Mesenchymal stem cell (in vitro differentiated cells and primary cell): ENCODE results near the gene ZNF469.

ENCODE experiments used
- DNase-seq: peaks from one replicate; pipeline ENCODE4 v3.0.0-alpha.2; 2013
- H2AFZ ChIP-seq: one replicate; pipeline ENCODE4 v1.6.1; 2013; ENCODE audit warnings: low read depth, mild to moderate bottlenecking, control low read depth, inconsistent platforms, low read length, moderate library complexity
- H2AK5ac ChIP-seq: 2 replicates; pipeline ENCODE4 v1.6.1; 2013; ENCODE audit warnings: low read length, moderate library complexity, mild to moderate bottlenecking, inconsistent platforms; ENCODE audit not compliant: severe bottlenecking
- H2BK120ac ChIP-seq: one replicate; pipeline ENCODE4 v1.6.1; 2013; ENCODE audit warnings: low read depth, mild to moderate bottlenecking, inconsistent platforms, low read length, moderate library complexity
- H2BK12ac ChIP-seq, 2 experiments: one replicate each; pipeline ENCODE4 v1.6.1; 2013; ENCODE audit warnings: inconsistent platforms in 2 of 2, low read length in 2 of 2, mild to moderate bottlenecking in 2 of 2, moderate library complexity in 2 of 2, control low read depth in 1 of 2
- H2BK15ac ChIP-seq: one replicate; pipeline ENCODE4 v1.6.1; 2013; ENCODE audit warnings: mild to moderate bottlenecking, low read depth, inconsistent platforms; ENCODE audit not compliant: poor library complexity, severe bottlenecking
- H2BK5ac ChIP-seq: 2 replicates; pipeline ENCODE4 v1.6.1; 2013; ENCODE audit warnings: low read depth, mild to moderate bottlenecking, low read length, control low read depth, inconsistent platforms; ENCODE audit not compliant: poor library complexity, severe bottlenecking
- H3K14ac ChIP-seq, 2 experiments: one replicate each; pipeline ENCODE4 v1.6.1; 2013; ENCODE audit warnings: inconsistent platforms in 2 of 2, low read length in 2 of 2, control low read depth in 1 of 2, mild to moderate bottlenecking in 1 of 2, moderate library complexity in 1 of 2
- H3K18ac ChIP-seq, 2 experiments: one replicate each; pipeline ENCODE4 v1.6.1; 2013; ENCODE audit warnings: inconsistent platforms in 2 of 2, low read length in 2 of 2, control low read depth in 1 of 2, low read depth in 1 of 2, mild to moderate bottlenecking in 1 of 2
- H3K23ac ChIP-seq, 2 experiments: one replicate each; pipeline ENCODE4 v1.6.1; 2013; ENCODE audit warnings: inconsistent platforms in 2 of 2, low read length in 2 of 2, mild to moderate bottlenecking in 2 of 2, moderate library complexity in 2 of 2, control low read depth in 1 of 2
- H3K27ac ChIP-seq: 2 replicates; pipeline ENCODE4 v1.5.1; 2013; ENCODE audit warnings: mild to moderate bottlenecking, moderate library complexity, low read length, control low read depth, inconsistent platforms; ENCODE audit not compliant: poor library complexity, severe bottlenecking
- H3K27me3 ChIP-seq, 2 experiments: 2 replicates each; pipeline versions ENCODE4 v1.6.1 to v1.7.0; 2013; ENCODE audit warnings: low read length in 2 of 2, mild to moderate bottlenecking in 2 of 2, moderate library complexity in 2 of 2, control low read depth in 1 of 2, inconsistent platforms in 1 of 2; ENCODE audit not compliant: control insufficient read depth in 1 of 2, insufficient read depth in 1 of 2
- H3K36me3 ChIP-seq, 2 experiments: 2 replicates each; pipeline versions ENCODE4 v1.6.1 to v1.7.0; 2013; ENCODE audit warnings: low read length in 2 of 2, control low read depth in 1 of 2, inconsistent platforms in 1 of 2, low read depth in 1 of 2, mild to moderate bottlenecking in 1 of 2; ENCODE audit not compliant: insufficient read depth in 2 of 2, control insufficient read depth in 1 of 2
- H3K4ac ChIP-seq, 2 experiments: one replicate each; pipeline ENCODE4 v1.6.1; 2013; ENCODE audit warnings: inconsistent platforms in 2 of 2, low read length in 2 of 2, mild to moderate bottlenecking in 2 of 2, moderate library complexity in 2 of 2, control low read depth in 1 of 2, low read depth in 1 of 2
- H3K4me1 ChIP-seq: 2 replicates; pipeline ENCODE4 v1.6.1; 2013; ENCODE audit warnings: low read depth, low read length, control low read depth; ENCODE audit not compliant: control insufficient read depth, insufficient read depth
- H3K4me2 ChIP-seq: 2 replicates; pipeline ENCODE4 v1.6.1; 2013; ENCODE audit warnings: low read length, mild to moderate bottlenecking, inconsistent platforms; ENCODE audit not compliant: poor library complexity, severe bottlenecking
- H3K4me3 ChIP-seq, 2 experiments: 2 replicates each; pipeline versions ENCODE4 v1.5.1 to v1.7.0; 2013; ENCODE audit warnings: low read length in 2 of 2, mild to moderate bottlenecking in 2 of 2, control low read depth in 1 of 2, low read depth in 1 of 2; ENCODE audit not compliant: insufficient read depth in 1 of 2
- H3K79me1 ChIP-seq: replicated peaks from 2 replicates; pipeline ENCODE4 v1.6.1; 2013; ENCODE audit warnings: mild to moderate bottlenecking, control low read depth, low read length, inconsistent platforms; ENCODE audit not compliant: poor library complexity, severe bottlenecking
- H3K9ac ChIP-seq: 2 replicates; pipeline ENCODE4 v1.7.0; 2013; ENCODE audit warnings: mild to moderate bottlenecking, low read length, moderate library complexity
- H3K9me3 ChIP-seq: 2 replicates; pipeline ENCODE4 v1.7.0; 2013; ENCODE audit warnings: mild to moderate bottlenecking, low read length; ENCODE audit not compliant: control insufficient read depth
- H4K8ac ChIP-seq: one replicate; pipeline ENCODE4 v1.6.1; 2013; ENCODE audit warnings: inconsistent platforms, mild to moderate bottlenecking, low read length, moderate library complexity
- H4K91ac ChIP-seq: one replicate; pipeline ENCODE4 v1.6.1; 2013; ENCODE audit warnings: mild to moderate bottlenecking, low read length, inconsistent platforms
- WGBS: methylation state at CpG from one replicate; pipeline ENCODE4 v1.1.7; 2013; ENCODE audit warnings: mixed read lengths; 5-methylcytosine and 5-hydroxymethylcytosine counted together

ZNF469 gene

GRCh38 chr16:88367560-88367959 lies 15.2 kb upstream of the ZNF469 start:
- H3K23ac ChIP-seq: no peak overlapping the region
- no peaks in the 10 kb centered on the region for H3K4me1 ChIP-seq
- no peak overlapping the region for H2AK5ac ChIP-seq
- no peak overlapping the region for H2BK120ac ChIP-seq
- H2BK15ac ChIP-seq: no peak overlapping the region
- H3K27me3 ChIP-seq: peaks cover 4 to 8% of the 10 kb centered on the region in 2 experiments
- H3K9ac ChIP-seq: no peak overlapping the region
- no peak overlapping the region for H3K4ac ChIP-seq
- H2AFZ ChIP-seq: no peak overlapping the region
- H3K4me3 ChIP-seq: no peak overlapping the region
- H3K18ac ChIP-seq: no peak overlapping the region
- no peak overlapping the region for H2BK12ac ChIP-seq
- H3K79me1 ChIP-seq: no peaks in the 10 kb centered on the region
- H4K8ac ChIP-seq: no peak overlapping the region
- H2BK5ac ChIP-seq: no peak overlapping the region
- 87% methylated on average over 11 of the region's 11 CpGs for WGBS
- H3K14ac ChIP-seq: no peak overlapping the region
- no peak overlapping the region for H4K91ac ChIP-seq
- H3K36me3 ChIP-seq: no peaks in the 10 kb centered on the region
- peaks cover 6% of the 10 kb centered on the region for H3K9me3 ChIP-seq
- no peak overlapping the region for H3K4me2 ChIP-seq
- DNase-seq: no peak
- no peak overlapping the region for H3K27ac ChIP-seq

- Histone ChIP-seq H3K27me3 (peaks cover 4 to 6% of the 10 kb centered on the region in 2 experiments), H2BK5ac (no peak overlapping the region), H3K4me1 (no peaks in the 10 kb centered on the region), H2BK12ac (no peak overlapping the region), H4K8ac (no peak overlapping the region), H3K23ac (no peak overlapping the region), H3K18ac (no peak overlapping the region), H2AFZ (no peak overlapping the region), H3K9ac (no peak overlapping the region), H3K4ac (no peak overlapping the region), H2AK5ac (no peak overlapping the region), H3K79me1 (no peaks in the 10 kb centered on the region), H3K36me3 (no peaks in the 10 kb centered on the region), H2BK120ac (no peak overlapping the region), H3K9me3 (peaks cover 1% of the 10 kb centered on the region), H3K14ac (no peak overlapping the region), H4K91ac (no peak overlapping the region), H3K27ac (no peak overlapping the region), H2BK15ac (no peak overlapping the region), H3K4me2 (no peak overlapping the region), H3K4me3 (no peak overlapping the region)
- no peak for DNase-seq
- 96% methylated on average over 13 of the region's 13 CpGs for WGBS
These were observed 14.7 kb upstream of the ZNF469 start for GRCh38 chr16:88368036-88368435.

- Histone ChIP-seq H3K4ac (no peak overlapping the region), H3K9ac (no peak overlapping the region), H3K9me3 (no peaks in the 10 kb centered on the region), H2BK120ac (no peak overlapping the region), H3K18ac (no peak overlapping the region), H4K8ac (no peak overlapping the region), H3K27me3 (peaks cover 0 to 2% of the 10 kb centered on the region in 2 experiments), H2BK5ac (no peak overlapping the region), H3K4me2 (no peak overlapping the region), H3K4me3 (no peak overlapping the region), H2BK12ac (no peak overlapping the region), H2AFZ (no peak overlapping the region), H3K23ac (no peak overlapping the region), H3K36me3 (no peaks in the 10 kb centered on the region), H2AK5ac (no peak overlapping the region), H2BK15ac (no peak overlapping the region), H3K4me1 (no peaks in the 10 kb centered on the region), H3K79me1 (no peaks in the 10 kb centered on the region), H3K14ac (no peak overlapping the region), H4K91ac (no peak overlapping the region), H3K27ac (no peak overlapping the region)
- WGBS: 89% methylated on average over 7 of the region's 7 CpGs
- DNase-seq: no peak
These were observed 13.8 kb upstream of the ZNF469 start for GRCh38 chr16:88368994-88369393.

- Histone ChIP-seq H4K8ac (no peak overlapping the region), H2AK5ac (no peak overlapping the region), H3K9me3 (no peaks in the 10 kb centered on the region), H3K4me2 (no peak overlapping the region), H3K27me3 (peaks cover 0 to 8% of the 10 kb centered on the region in 2 experiments), H3K4me3 (no peak overlapping the region), H2BK120ac (no peak overlapping the region), H3K27ac (no peak overlapping the region), H4K91ac (no peak overlapping the region), H3K4ac (no peak overlapping the region), H2AFZ (no peak overlapping the region), H3K79me1 (no peaks in the 10 kb centered on the region), H3K14ac (no peak overlapping the region), H2BK5ac (no peak overlapping the region), H3K9ac (no peak overlapping the region), H3K36me3 (no peaks in the 10 kb centered on the region), H2BK12ac (no peak overlapping the region), H3K4me1 (no peaks in the 10 kb centered on the region), H3K18ac (no peak overlapping the region), H3K23ac (no peak overlapping the region), H2BK15ac (no peak overlapping the region)
- 86% methylated on average over 14 of the region's 14 CpGs for WGBS
- DNase-seq: no peak
These were observed 13.2 kb upstream of the ZNF469 start for GRCh38 chr16:88369447-88370008.
